SK-N-SH treated with all-trans-retinoic acid at 6 μM for 48 hours (cell line): ENCODE measurements around the gene CORO2A.

Experiments
- ATAC-seq: fragments of 200-7000 bp; cut with Tn5 transposase; 3 replicates; pipeline ENCODE4 v1.9.1; 2020; ENCODE audit warnings: mild to moderate bottlenecking, moderate library complexity
- ARNTL ChIP-seq: fragments of 450-650 bp; formaldehyde crosslinking; IDR thresholded peaks from 2 replicates; pipeline ENCODE4 v1.5.0; 2020; ENCODE audit warnings: low read depth, mild to moderate bottlenecking, moderate library complexity, borderline replicate concordance
- BACH2 ChIP-seq: fragments of 250-450 bp; sonication (Bioruptor Pico); IDR thresholded peaks from 2 replicates; pipeline ENCODE4 v1.9.0; 2021; ENCODE audit warnings: mild to moderate bottlenecking, borderline replicate concordance
- CSDC2 ChIP-seq: fragments of 250-450 bp; sonication (Bioruptor Pico); IDR thresholded peaks from 2 replicates; pipeline ENCODE4 v1.5.0; 2020; ENCODE audit warnings: mild to moderate bottlenecking, moderate library complexity
- ESRRG ChIP-seq: fragments of 250-450 bp; sonication (Bioruptor Pico); IDR thresholded peaks from 2 replicates; pipeline ENCODE4 v1.6.1; 2021; ENCODE audit warnings: mild to moderate bottlenecking
- ISL1 ChIP-seq: fragments of 250-450 bp; sonication (Bioruptor Pico); IDR thresholded peaks from 2 replicates; pipeline ENCODE4 v2.1.2; 2022; ENCODE audit warnings: mild to moderate bottlenecking, moderate library complexity
- OSR1 ChIP-seq: fragments of 250-450 bp; sonication (Bioruptor Pico); IDR thresholded peaks from 2 replicates; pipeline ENCODE4 v1.8.0; 2022; ENCODE audit warnings: moderate library complexity, mild to moderate bottlenecking, inconsistent platforms
- PPARA ChIP-seq: fragments of 250-450 bp; sonication (Bioruptor Pico); IDR thresholded peaks from 2 replicates; pipeline ENCODE4 v1.5.0; 2020; ENCODE audit warnings: mild to moderate bottlenecking, borderline replicate concordance
- RARB ChIP-seq: fragments of 250-450 bp; sonication (Bioruptor Pico); IDR thresholded peaks from 2 replicates; pipeline ENCODE4 v1.8.0; 2021; ENCODE audit warnings: mild to moderate bottlenecking, moderate library complexity
- SNAI2 ChIP-seq: fragments of 250-450 bp; sonication (Bioruptor Pico); IDR thresholded peaks from 2 replicates; pipeline ENCODE4 v1.5.0; 2020; ENCODE audit warnings: mild to moderate bottlenecking, moderate library complexity
- TCF4 ChIP-seq: fragments of 250-450 bp; sonication (Bioruptor Pico); IDR thresholded peaks from 2 replicates; pipeline ENCODE4 v1.8.0; 2021; ENCODE audit warnings: mild to moderate bottlenecking, moderate library complexity, borderline replicate concordance
- TOX ChIP-seq: fragments of 250-450 bp; sonication (Bioruptor Pico); IDR thresholded peaks from 2 replicates; pipeline ENCODE4 v1.8.0; 2021; ENCODE audit warnings: mild to moderate bottlenecking, moderate library complexity, borderline replicate concordance
- ZC3H10 ChIP-seq: fragments of 250-450 bp; sonication (Bioruptor Pico); IDR thresholded peaks from 2 replicates; pipeline ENCODE4 v1.5.1; 2021; ENCODE audit warnings: mild to moderate bottlenecking, moderate library complexity
- ZFP3 ChIP-seq: fragments of 250-450 bp; sonication (Bioruptor Pico); IDR thresholded peaks from 2 replicates; pipeline ENCODE4 v1.5.0; 2020; ENCODE audit warnings: mild to moderate bottlenecking, moderate library complexity
- ZFP30 ChIP-seq: fragments of 450-650 bp; formaldehyde crosslinking; IDR thresholded peaks from 2 replicates; pipeline ENCODE4 v1.5.0; 2022; ENCODE audit warnings: mild to moderate bottlenecking, moderate library complexity
- ZNF565 ChIP-seq: fragments of 450-650 bp; formaldehyde crosslinking; conservative IDR thresholded peaks from 2 replicates; pipeline ENCODE4 v1.5.0; 2020; ENCODE audit warnings: low read depth, mild to moderate bottlenecking, moderate library complexity
- ZNF70 ChIP-seq: fragments of 450-650 bp; formaldehyde crosslinking; IDR thresholded peaks from 2 replicates; pipeline ENCODE4 v1.5.0; 2020; ENCODE audit warnings: mild to moderate bottlenecking, moderate library complexity
- ZNF8 ChIP-seq: fragments of 450-650 bp; formaldehyde crosslinking; IDR thresholded peaks from 2 replicates; pipeline ENCODE4 v1.5.0; 2020; ENCODE audit warnings: mild to moderate bottlenecking, moderate library complexity
- TF ChIP-seq, protein P1 (sequence below): fragments of 250-450 bp; sonication (Bioruptor Pico); IDR thresholded peaks from 2 replicates; pipeline ENCODE4 v1.5.1; 2021; ENCODE audit warnings: mild to moderate bottlenecking, moderate library complexity
- TF ChIP-seq, protein P2 (sequence below): fragments of 250-450 bp; sonication (Bioruptor Pico); IDR thresholded peaks from 2 replicates; pipeline ENCODE4 v1.8.0; 2021; ENCODE audit warnings: low read depth, mild to moderate bottlenecking, moderate library complexity, borderline replicate concordance
- TF ChIP-seq, protein P3 (sequence below): fragments of 250-450 bp; sonication (Bioruptor Pico); IDR thresholded peaks from 2 replicates; pipeline ENCODE4 v1.5.0; 2020; ENCODE audit warnings: mild to moderate bottlenecking, moderate library complexity
- TF ChIP-seq, protein P4 (sequence below): fragments of 250-450 bp; sonication (Bioruptor Pico); IDR thresholded peaks from 2 replicates; pipeline ENCODE4 v1.5.1; 2020; ENCODE audit warnings: low read depth, mild to moderate bottlenecking, moderate library complexity
- TF ChIP-seq, protein P5 (sequence below): fragments of 250-450 bp; sonication (Bioruptor Pico); IDR thresholded peaks from 2 replicates; pipeline ENCODE4 v1.8.0; 2020; ENCODE audit warnings: mild to moderate bottlenecking, moderate library complexity, borderline replicate concordance

The CORO2A gene

DNA sequence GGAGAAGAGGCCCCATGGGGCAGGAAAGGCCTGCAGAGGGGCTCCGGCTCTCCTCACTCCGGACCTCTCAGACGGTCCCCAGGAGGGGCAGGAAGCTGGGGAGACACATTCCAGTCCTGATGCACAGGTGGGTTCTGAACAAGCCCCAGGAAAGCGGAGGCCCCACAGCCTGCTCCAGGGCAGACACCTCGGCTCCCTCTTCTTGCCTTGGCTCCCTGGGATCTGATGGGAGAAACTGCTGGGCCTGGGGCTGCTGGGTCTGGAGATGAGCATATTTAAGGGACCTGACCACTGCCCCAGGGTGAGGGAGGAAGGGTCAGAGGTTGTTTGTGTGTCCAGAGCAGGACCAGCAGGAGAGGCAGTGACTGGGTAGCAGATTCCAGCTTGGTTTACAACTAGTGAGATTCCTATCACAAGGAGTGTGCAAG lies 1.2 kb downstream of the CORO2A start:
- TF ChIP-seq, protein P1, sequence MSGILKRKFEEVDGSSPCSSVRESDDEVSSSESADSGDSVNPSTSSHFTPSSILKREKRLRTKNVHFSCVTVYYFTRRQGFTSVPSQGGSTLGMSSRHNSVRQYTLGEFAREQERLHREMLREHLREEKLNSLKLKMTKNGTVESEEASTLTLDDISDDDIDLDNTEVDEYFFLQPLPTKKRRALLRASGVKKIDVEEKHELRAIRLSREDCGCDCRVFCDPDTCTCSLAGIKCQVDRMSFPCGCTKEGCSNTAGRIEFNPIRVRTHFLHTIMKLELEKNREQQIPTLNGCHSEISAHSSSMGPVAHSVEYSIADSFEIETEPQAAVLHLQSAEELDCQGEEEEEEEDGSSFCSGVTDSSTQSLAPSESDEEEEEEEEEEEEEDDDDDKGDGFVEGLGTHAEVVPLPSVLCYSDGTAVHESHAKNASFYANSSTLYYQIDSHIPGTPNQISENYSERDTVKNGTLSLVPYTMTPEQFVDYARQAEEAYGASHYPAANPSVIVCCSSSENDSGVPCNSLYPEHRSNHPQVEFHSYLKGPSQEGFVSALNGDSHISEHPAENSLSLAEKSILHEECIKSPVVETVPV (CRISPR knock-in tag): no peak
- TF ChIP-seq ESRRG (CRISPR knock-in tag) (no peak), ZFP3 (CRISPR knock-in tag) (no peak), OSR1 (CRISPR knock-in tag) (no peak), ISL1 (no peak), ZFP30 (CRISPR knock-in tag) (no peak), ZNF70 (CRISPR knock-in tag) (no peak), TOX (CRISPR knock-in tag) (no peak), SNAI2 (CRISPR knock-in tag) (no peak)
- TF ChIP-seq, protein P2, sequence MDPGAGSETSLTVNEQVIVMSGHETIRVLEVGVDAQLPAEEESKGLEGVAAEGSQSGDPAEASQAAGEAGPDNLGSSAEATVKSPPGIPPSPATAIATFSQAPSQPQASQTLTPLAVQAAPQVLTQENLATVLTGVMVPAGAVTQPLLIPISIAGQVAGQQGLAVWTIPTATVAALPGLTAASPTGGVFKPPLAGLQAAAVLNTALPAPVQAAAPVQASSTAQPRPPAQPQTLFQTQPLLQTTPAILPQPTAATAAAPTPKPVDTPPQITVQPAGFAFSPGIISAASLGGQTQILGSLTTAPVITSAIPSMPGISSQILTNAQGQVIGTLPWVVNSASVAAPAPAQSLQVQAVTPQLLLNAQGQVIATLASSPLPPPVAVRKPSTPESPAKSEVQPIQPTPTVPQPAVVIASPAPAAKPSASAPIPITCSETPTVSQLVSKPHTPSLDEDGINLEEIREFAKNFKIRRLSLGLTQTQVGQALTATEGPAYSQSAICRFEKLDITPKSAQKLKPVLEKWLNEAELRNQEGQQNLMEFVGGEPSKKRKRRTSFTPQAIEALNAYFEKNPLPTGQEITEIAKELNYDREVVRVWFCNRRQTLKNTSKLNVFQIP (CRISPR knock-in tag): no peak
- no peak for ATAC-seq

DNA sequence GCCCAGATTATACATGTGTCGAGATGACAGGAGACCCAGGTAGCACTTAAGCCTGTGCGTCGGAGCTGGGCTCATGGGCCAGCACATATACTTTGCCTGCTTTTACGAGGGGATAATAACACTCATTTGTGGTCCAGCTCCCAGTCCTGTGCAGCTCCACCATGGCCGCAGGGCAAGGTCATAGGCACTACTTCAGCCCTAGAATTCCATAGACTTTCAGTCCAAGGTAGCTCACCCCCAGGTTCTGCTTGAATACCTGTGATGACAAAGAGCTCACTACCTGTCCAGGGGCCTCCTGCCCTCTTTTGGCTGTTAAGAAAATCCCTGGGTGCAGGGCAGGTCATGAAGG lies 1.7 kb downstream of the CORO2A start:
- no peak for ATAC-seq
- TF ChIP-seq, protein P3, sequence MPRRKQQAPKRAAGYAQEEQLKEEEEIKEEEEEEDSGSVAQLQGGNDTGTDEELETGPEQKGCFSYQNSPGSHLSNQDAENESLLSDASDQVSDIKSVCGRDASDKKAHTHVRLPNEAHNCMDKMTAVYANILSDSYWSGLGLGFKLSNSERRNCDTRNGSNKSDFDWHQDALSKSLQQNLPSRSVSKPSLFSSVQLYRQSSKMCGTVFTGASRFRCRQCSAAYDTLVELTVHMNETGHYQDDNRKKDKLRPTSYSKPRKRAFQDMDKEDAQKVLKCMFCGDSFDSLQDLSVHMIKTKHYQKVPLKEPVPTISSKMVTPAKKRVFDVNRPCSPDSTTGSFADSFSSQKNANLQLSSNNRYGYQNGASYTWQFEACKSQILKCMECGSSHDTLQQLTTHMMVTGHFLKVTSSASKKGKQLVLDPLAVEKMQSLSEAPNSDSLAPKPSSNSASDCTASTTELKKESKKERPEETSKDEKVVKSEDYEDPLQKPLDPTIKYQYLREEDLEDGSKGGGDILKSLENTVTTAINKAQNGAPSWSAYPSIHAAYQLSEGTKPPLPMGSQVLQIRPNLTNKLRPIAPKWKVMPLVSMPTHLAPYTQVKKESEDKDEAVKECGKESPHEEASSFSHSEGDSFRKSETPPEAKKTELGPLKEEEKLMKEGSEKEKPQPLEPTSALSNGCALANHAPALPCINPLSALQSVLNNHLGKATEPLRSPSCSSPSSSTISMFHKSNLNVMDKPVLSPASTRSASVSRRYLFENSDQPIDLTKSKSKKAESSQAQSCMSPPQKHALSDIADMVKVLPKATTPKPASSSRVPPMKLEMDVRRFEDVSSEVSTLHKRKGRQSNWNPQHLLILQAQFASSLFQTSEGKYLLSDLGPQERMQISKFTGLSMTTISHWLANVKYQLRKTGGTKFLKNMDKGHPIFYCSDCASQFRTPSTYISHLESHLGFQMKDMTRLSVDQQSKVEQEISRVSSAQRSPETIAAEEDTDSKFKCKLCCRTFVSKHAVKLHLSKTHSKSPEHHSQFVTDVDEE (CRISPR knock-in tag): no peak
- TF ChIP-seq, protein P4, sequence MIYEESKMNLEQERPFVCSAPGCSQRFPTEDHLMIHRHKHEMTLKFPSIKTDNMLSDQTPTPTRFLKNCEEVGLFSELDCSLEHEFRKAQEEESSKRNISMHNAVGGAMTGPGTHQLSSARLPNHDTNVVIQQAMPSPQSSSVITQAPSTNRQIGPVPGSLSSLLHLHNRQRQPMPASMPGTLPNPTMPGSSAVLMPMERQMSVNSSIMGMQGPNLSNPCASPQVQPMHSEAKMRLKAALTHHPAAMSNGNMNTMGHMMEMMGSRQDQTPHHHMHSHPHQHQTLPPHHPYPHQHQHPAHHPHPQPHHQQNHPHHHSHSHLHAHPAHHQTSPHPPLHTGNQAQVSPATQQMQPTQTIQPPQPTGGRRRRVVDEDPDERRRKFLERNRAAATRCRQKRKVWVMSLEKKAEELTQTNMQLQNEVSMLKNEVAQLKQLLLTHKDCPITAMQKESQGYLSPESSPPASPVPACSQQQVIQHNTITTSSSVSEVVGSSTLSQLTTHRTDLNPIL (CRISPR knock-in tag): no peak
- no peak for TF ChIP-seq ZFP3 (CRISPR knock-in tag)
- no peak for TF ChIP-seq ARNTL (CRISPR knock-in tag)
- no peak for TF ChIP-seq OSR1 (CRISPR knock-in tag)
- TF ChIP-seq TOX (CRISPR knock-in tag): no peak
- no peak for TF ChIP-seq BACH2
- TF ChIP-seq ZNF565 (CRISPR knock-in tag): no peak
- TF ChIP-seq, protein P5, sequence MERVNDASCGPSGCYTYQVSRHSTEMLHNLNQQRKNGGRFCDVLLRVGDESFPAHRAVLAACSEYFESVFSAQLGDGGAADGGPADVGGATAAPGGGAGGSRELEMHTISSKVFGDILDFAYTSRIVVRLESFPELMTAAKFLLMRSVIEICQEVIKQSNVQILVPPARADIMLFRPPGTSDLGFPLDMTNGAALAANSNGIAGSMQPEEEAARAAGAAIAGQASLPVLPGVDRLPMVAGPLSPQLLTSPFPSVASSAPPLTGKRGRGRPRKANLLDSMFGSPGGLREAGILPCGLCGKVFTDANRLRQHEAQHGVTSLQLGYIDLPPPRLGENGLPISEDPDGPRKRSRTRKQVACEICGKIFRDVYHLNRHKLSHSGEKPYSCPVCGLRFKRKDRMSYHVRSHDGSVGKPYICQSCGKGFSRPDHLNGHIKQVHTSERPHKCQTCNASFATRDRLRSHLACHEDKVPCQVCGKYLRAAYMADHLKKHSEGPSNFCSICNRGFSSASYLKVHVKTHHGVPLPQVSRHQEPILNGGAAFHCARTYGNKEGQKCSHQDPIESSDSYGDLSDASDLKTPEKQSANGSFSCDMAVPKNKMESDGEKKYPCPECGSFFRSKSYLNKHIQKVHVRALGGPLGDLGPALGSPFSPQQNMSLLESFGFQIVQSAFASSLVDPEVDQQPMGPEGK (CRISPR knock-in tag): no peak
- TF ChIP-seq ESRRG (CRISPR knock-in tag): no peak
- TF ChIP-seq ZFP30 (CRISPR knock-in tag): no peak
- no peak for TF ChIP-seq RARB
- no peak for TF ChIP-seq PPARA (CRISPR knock-in tag)
- no peak for TF ChIP-seq ZNF8 (CRISPR knock-in tag)
- TF ChIP-seq CSDC2 (CRISPR knock-in tag): no peak

DNA sequence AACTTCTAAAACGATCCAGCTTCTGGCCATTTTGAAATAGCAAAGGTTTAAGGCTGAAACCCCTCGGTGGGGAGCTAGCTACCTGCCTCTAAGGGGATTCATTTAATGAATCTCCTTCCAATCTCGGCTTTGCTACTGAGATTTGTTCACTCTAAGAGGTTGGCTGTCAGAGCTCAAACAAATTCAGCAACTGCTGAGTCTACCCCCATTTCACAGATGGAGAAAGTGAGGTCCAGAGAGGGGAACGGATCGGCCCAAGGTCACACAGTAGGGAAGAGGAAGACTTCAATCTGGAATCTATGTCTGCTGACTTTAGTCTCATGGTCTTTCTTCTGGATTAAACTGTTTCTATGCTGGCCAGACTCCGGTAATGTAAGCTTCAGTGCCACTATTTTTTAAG lies 3.0 kb downstream of the CORO2A start:
- ATAC-seq: no peak
- no peak for TF ChIP-seq ZNF565 (CRISPR knock-in tag)
- TF ChIP-seq, all 23 proteins: peak for 0

DNA sequence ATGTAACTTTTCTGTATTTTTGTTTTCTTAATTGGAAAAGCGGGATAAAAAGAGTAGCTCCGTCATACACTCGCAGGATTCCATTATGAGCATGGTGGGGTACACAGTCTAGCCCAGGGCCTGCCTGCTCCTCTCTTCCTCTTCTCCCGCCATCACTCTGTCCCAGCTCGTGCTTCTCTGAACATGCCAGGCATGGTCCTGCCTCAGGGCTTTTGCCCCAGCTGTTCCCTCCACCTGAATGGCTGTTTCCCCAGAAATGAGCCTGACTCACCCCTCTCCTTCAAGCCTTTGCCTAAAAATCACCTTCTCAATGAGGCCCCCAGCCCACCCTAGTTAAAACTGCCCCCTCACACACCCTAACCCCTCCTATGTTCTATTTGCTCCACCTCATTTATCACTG lies 4.5 kb downstream of the CORO2A start:
- TF ChIP-seq ZNF8 (CRISPR knock-in tag): no peak
- TF ChIP-seq, protein P1 (CRISPR knock-in tag): no peak
- TF ChIP-seq ISL1: no peak
- no peak for TF ChIP-seq SNAI2 (CRISPR knock-in tag)
- no peak for TF ChIP-seq TCF4 (CRISPR knock-in tag)
- TF ChIP-seq BACH2: no peak
- TF ChIP-seq ARNTL (CRISPR knock-in tag): no peak
- TF ChIP-seq OSR1 (CRISPR knock-in tag): no peak
- no peak for TF ChIP-seq TOX (CRISPR knock-in tag)
- TF ChIP-seq ZC3H10 (CRISPR knock-in tag): no peak
- TF ChIP-seq ZNF70 (CRISPR knock-in tag): no peak
- no peak for TF ChIP-seq RARB
- TF ChIP-seq, protein P3 (CRISPR knock-in tag): no peak
- no peak for TF ChIP-seq ZFP3 (CRISPR knock-in tag)
- no peak for TF ChIP-seq ESRRG (CRISPR knock-in tag)
- no peak for TF ChIP-seq ZFP30 (CRISPR knock-in tag)
- ATAC-seq: no peak
